GM21717 (cell line): ENCODE results near the gene TRAPPC11.

Source experiments
- ATAC-seq: cut with Tn5 transposase; IDR thresholded peaks from one replicate; pipeline ENCODE4 v1.9.1; 2021; ENCODE audit warnings: mild to moderate bottlenecking, moderate library complexity; ENCODE audit not compliant: unreplicated experiment

TRAPPC11 gene

GRCh38 chr4:183636923-183637322 is 22.2 kb upstream of the TRAPPC11 start:
- ATAC-seq, result no peak

GRCh38 chr4:183637461-183637860 is 21.6 kb upstream of the TRAPPC11 start:
- no peak for ATAC-seq

GRCh38 chr4:183638436-183638835 is 20.7 kb upstream of the TRAPPC11 start:
- ATAC-seq, result no peak

- ATAC-seq, result no peak
Observed at GRCh38 chr4:183639291-183639690, 19.8 kb upstream of the TRAPPC11 start.

GRCh38 chr4:183645326-183645725 is 13.8 kb upstream of the TRAPPC11 start:
- no peak for ATAC-seq

- ATAC-seq, result no peak
Observed at GRCh38 chr4:183657564-183657963, 1.5 kb upstream of the TRAPPC11 start.

- ATAC-seq, result peak; percentile 27
Observed at GRCh38 chr4:183658362-183659028, 598 bp upstream of the TRAPPC11 start.

- ATAC-seq, result no peak
Observed at GRCh38 chr4:183659872-183660242, 764 bp downstream of the TRAPPC11 start.

GRCh38 chr4:183666088-183666487 is 7.0 kb downstream of the TRAPPC11 start:
- ATAC-seq, result no peak

- ATAC-seq, result no peak
Observed at GRCh38 chr4:183670251-183670650, 11.2 kb downstream of the TRAPPC11 start.

- no peak for ATAC-seq
Observed at GRCh38 chr4:183670960-183671555, 12.0 kb downstream of the TRAPPC11 start.

- ATAC-seq, result no peak
Observed at GRCh38 chr4:183674153-183674552, 15.1 kb downstream of the TRAPPC11 start.

GRCh38 chr4:183675625-183676024 is 16.5 kb downstream of the TRAPPC11 start:
- ATAC-seq, result no peak

GRCh38 chr4:183681119-183681518 is 22.0 kb downstream of the TRAPPC11 start:
- no peak for ATAC-seq

GRCh38 chr4:183686461-183686860 is 27.4 kb downstream of the TRAPPC11 start:
- no peak for ATAC-seq

- no peak for ATAC-seq
Observed at GRCh38 chr4:183688216-183688615, 29.1 kb downstream of the TRAPPC11 start.

- no peak for ATAC-seq
Observed at GRCh38 chr4:183691006-183691405, 31.9 kb downstream of the TRAPPC11 start.

- ATAC-seq, result no peak
Observed at GRCh38 chr4:183691897-183692296, 32.8 kb downstream of the TRAPPC11 start.

GRCh38 chr4:183698909-183699308 is 39.8 kb downstream of the TRAPPC11 start:
- no peak for ATAC-seq

GRCh38 chr4:183700407-183700806 is 41.3 kb downstream of the TRAPPC11 start:
- ATAC-seq, result no peak

GRCh38 chr4:183702492-183702891 is 43.4 kb downstream of the TRAPPC11 start:
- ATAC-seq, result no peak

- no peak for ATAC-seq
Observed at GRCh38 chr4:183714626-183715025, 55.5 kb downstream of the TRAPPC11 start.

GRCh38 chr4:183716302-183716701 is 57.2 kb downstream of the TRAPPC11 start:
- no peak for ATAC-seq
